CD4-positive, alpha-beta T cell (primary cell): ENCODE measurements around the gene SDK2. TPM values are rescaled to one million over a fixed set of nuclear protein-coding genes. Genes with fewer than 3 reads are reported as not detected.

ENCODE experiments used
- ATAC-seq: fragments of 200-7000 bp; cut with Tn5 transposase; one replicate; pipeline ENCODE4 v1.10.0; 2022; ENCODE audit warnings: mild to moderate bottlenecking; ENCODE audit not compliant: poor library complexity
- CTCF ChIA-PET: fragments of 350-600 bp; sonication (Branson Sonifier 250); formaldehyde crosslinking; loops from one replicate; lab custom pipeline; 2021; ENCODE audit warnings: antibody characterized with exemption, inconsistent platforms; lab: Charles Lee
- POLR2A ChIA-PET: fragments of 350-600 bp; sonication (Branson Sonifier 250); formaldehyde crosslinking; loops from one replicate; lab custom pipeline; 2021; ENCODE audit warnings: antibody characterized with exemption, inconsistent platforms; lab: Charles Lee
- DNase-seq, 14 experiments: peaks; one replicate each; pipeline ENCODE4 v3.0.0-alpha.2; 2013 to 2020; ENCODE audit warnings: mixed read lengths in 2 of 14
- H3K27ac ChIP-seq, 2 donors: one replicate each; pipeline versions ENCODE4 v1.5.1 to v1.7.0; 2013; ENCODE audit warnings: low read length in 2 of 2, low read depth in 1 of 2, mild to moderate bottlenecking in 1 of 2
- H3K27me3 ChIP-seq, 2 experiments: 1 replicate in 1 of 2; 2 replicates in 1 of 2; pipeline versions ENCODE4 v1.6.1 to v1.7.0; 2013; ENCODE audit warnings: low read length in 2 of 2, control low read depth in 1 of 2, mild to moderate bottlenecking in 1 of 2, moderate library complexity in 1 of 2; ENCODE audit not compliant: insufficient read depth in 2 of 2, control insufficient read depth in 1 of 2
- H3K36me3 ChIP-seq: one replicate; pipeline ENCODE4 v1.6.1; 2013; ENCODE audit warnings: low read length, control low read depth; ENCODE audit not compliant: insufficient read depth
- H3K4me1 ChIP-seq: one replicate; pipeline ENCODE4 v1.6.1; 2013; ENCODE audit warnings: low read length, control low read depth; ENCODE audit not compliant: insufficient read depth
- H3K4me3 ChIP-seq: one replicate; pipeline ENCODE4 v1.5.1; 2013; ENCODE audit warnings: mild to moderate bottlenecking, low read length, moderate library complexity
- H3K9me3 ChIP-seq, 2 experiments: 1 replicate in 1 of 2; 2 replicates in 1 of 2; pipeline versions ENCODE4 v1.6.1 to v1.7.0; 2013; ENCODE audit warnings: low read length in 2 of 2, mild to moderate bottlenecking in 2 of 2, control low read depth in 1 of 2, moderate library complexity in 1 of 2; ENCODE audit not compliant: control insufficient read depth in 1 of 2, insufficient read depth in 1 of 2
- H3K27ac Mint-ChIP-seq: one replicate; pipeline ENCODE4 v1.8.0; 2020; ENCODE audit warnings: mixed read lengths
- H3K27me3 Mint-ChIP-seq: one replicate; pipeline ENCODE4 v1.8.0; 2021; ENCODE audit warnings: mixed read lengths
- H3K36me3 Mint-ChIP-seq: one replicate; pipeline ENCODE4 v1.8.0; 2021; ENCODE audit warnings: low read depth, mixed read lengths
- H3K4me1 Mint-ChIP-seq: one replicate; pipeline ENCODE4 v1.8.0; 2021; ENCODE audit warnings: low read depth, mixed read lengths
- H3K4me3 Mint-ChIP-seq: one replicate; pipeline ENCODE4 v1.8.0; 2020; ENCODE audit warnings: mild to moderate bottlenecking, mixed read lengths
- H3K9me3 Mint-ChIP-seq: one replicate; pipeline ENCODE4 v1.8.0; 2020; ENCODE audit warnings: mixed read lengths
- intact Hi-C, 2 experiments: fragments of 100-400 bp; cut with DNase I in 1 of 2; cut with micrococcal nuclease in 1 of 2; formaldehyde crosslinking; loops; one replicate each; pipeline versions ENCODE4 v1.15.1 to v1.9.0; 2023 to 2025; cut with DNase I, micrococcal nuclease
- total RNA-seq, 174 experiments: library from RNA in 2 of 174; stranded (reverse) in 2 of 174; gene quantifications; one replicate each; pipeline ENCODE4 v1.2.3 and lab custom pipeline; 2021 to 2026
- TF ChIP-seq, protein P1 (sequence below): fragments of 200-600 bp; IDR thresholded peaks from one replicate; pipeline ENCODE4 v1.8.0; 2022; ENCODE audit warnings: antibody characterized with exemption, mild to moderate bottlenecking

Gene SDK2
- total RNA-seq, 2 experiments from 2014 or later = 8.1 to 8.2 TPM

DNA sequence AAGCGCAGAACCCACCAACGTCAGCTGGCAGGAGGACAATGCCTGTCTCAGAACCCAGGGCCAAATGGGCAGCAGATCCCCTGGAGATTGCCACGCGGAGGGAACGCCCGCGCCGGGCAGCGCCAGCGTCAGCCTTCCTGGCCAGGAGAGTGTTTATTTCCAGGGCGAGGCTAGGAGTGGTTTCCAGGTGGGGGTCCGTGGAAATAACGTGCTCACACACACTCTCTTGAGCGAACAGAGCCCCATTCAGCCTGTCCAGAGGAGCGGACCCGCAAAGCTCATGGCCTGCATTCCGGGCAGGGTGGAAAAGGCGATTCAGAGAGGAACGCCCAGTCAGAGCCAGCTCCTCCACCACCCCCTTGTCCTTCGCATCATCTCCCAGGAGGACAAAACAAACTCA lies 40.3 kb downstream of the SDK2 start:
- H3K27me3 Mint-ChIP-seq = no peaks in the 10 kb centered on the region
- Histone ChIP-seq H3K36me3 (no peaks in the 10 kb centered on the region), H3K9me3 (peaks cover 0 to 4% of the 10 kb centered on the region in 2 experiments), H3K27me3 (no peaks in the 10 kb centered on the region), H3K4me1 (no peaks in the 10 kb centered on the region), H3K27ac (no peak overlapping the region), H3K4me3 (no peak overlapping the region)
- H3K36me3 Mint-ChIP-seq = no peaks in the 10 kb centered on the region
- H3K27ac Mint-ChIP-seq = no peak overlapping the region
- H3K9me3 Mint-ChIP-seq = no peaks in the 10 kb centered on the region
- TF ChIP-seq, protein P1, sequence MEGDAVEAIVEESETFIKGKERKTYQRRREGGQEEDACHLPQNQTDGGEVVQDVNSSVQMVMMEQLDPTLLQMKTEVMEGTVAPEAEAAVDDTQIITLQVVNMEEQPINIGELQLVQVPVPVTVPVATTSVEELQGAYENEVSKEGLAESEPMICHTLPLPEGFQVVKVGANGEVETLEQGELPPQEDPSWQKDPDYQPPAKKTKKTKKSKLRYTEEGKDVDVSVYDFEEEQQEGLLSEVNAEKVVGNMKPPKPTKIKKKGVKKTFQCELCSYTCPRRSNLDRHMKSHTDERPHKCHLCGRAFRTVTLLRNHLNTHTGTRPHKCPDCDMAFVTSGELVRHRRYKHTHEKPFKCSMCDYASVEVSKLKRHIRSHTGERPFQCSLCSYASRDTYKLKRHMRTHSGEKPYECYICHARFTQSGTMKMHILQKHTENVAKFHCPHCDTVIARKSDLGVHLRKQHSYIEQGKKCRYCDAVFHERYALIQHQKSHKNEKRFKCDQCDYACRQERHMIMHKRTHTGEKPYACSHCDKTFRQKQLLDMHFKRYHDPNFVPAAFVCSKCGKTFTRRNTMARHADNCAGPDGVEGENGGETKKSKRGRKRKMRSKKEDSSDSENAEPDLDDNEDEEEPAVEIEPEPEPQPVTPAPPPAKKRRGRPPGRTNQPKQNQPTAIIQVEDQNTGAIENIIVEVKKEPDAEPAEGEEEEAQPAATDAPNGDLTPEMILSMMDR = no peak
- ChIA-PET CTCF (no interaction called here), POLR2A (no interaction called here)
- no peak for DNase-seq
- intact Hi-C loops = no loop called here
- peaks cover 4% of the 10 kb centered on the region for H3K4me1 Mint-ChIP-seq
- H3K4me3 Mint-ChIP-seq = no peak overlapping the region
- ATAC-seq = no peak

DNA sequence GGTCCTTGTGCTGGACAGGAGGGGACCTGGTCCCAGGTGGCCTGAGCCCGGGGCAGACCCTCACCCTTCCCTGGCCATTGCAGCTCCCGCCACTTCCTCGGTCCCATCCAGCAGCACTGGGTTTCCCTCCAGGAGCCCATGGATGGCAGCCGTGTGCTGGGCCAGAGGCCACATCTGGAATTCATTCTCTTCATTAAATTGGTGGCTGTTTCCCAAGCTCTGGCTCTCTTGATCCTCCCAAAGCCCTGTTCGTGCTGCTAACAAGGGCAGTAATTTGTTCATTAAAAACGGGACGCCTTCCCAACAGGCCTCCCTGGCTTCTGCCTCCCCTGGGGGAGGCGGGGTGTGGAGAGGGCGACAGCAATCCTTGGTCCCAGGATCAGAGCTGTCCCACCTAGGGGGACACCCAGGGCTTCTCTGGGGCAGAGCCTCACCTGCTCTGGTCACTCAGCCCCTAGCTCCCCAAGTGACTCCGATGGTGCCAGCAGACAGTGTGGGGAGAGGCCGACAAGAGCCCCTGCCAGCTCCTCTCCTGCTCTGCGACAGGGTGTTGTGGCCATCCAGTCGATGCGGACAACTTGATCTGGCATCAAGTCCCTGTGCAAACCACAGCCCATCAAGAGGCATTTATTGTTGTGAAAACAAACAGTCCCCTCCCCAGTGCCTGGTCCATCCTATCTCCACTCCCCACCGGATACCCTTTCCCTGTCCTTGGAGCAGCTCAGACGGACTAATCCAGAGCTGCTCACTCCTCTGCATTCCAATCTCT lies 44.0 kb downstream of the SDK2 start:
- Mint-ChIP-seq H3K27me3 (no peaks in the 10 kb centered on the region), H3K36me3 (no peaks in the 10 kb centered on the region), H3K27ac (no peak overlapping the region), H3K4me1 (peaks cover 24% of the 10 kb centered on the region), H3K9me3 (no peaks in the 10 kb centered on the region), H3K4me3 (no peak overlapping the region)
- Histone ChIP-seq H3K27me3 (no peaks in the 10 kb centered on the region), H3K36me3 (no peaks in the 10 kb centered on the region), H3K27ac (no peak overlapping the region), H3K4me3 (no peak overlapping the region), H3K9me3 (peaks cover 0 to 4% of the 10 kb centered on the region in 2 experiments), H3K4me1 (peaks cover 13% of the 10 kb centered on the region)
- POLR2A ChIA-PET = interaction anchor here (0.6 to 1.8 kb wide), 3 partner anchors 9 to 16 kb away, joined by 3 to 7 read pairs (median 6); no protein-coding TSS in a partner anchor
- intact Hi-C loops = no loop called here
- CTCF ChIA-PET = no interaction called here
- ATAC-seq (no peak), DNase-seq (no peak)
- TF ChIP-seq, protein P1 = no peak

DNA sequence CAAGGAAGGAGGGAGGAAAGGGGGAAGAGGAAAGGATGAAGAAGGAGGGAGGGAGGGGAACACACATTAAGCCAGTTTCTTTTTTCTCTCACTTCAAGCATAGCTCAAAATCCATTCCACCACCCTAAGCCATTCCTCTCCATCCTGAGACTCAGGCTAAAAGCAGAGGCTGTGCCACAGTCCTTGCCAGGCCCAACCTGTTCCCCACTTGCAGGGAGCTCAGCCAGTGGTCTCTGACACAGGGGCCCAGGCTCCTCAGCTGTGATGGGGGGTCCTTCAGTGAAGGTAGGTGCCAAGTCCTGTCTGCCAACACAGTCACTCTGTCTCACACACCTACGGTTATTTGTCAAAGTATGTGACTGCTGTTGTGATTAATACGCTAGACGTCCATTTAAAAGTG lies 44.6 kb downstream of the SDK2 start:
- DNase-seq (no peak), ATAC-seq (no peak)
- Mint-ChIP-seq H3K27ac (no peak overlapping the region), H3K36me3 (no peaks in the 10 kb centered on the region), H3K9me3 (no peaks in the 10 kb centered on the region), H3K4me3 (no peak overlapping the region), H3K27me3 (no peaks in the 10 kb centered on the region), H3K4me1 (peaks cover 27% of the 10 kb centered on the region)
- H3K4me1 ChIP-seq = peaks cover 20% of the 10 kb centered on the region
- peaks cover 0 to 4% of the 10 kb centered on the region in 2 experiments for H3K9me3 ChIP-seq
- TF ChIP-seq, protein P1 = no peak
- CTCF ChIA-PET = no interaction called here
- POLR2A ChIA-PET = interaction anchor here (0.6 to 1.8 kb wide), 3 partner anchors 8 to 15 kb away, joined by 3 to 7 read pairs (median 6); no protein-coding TSS in a partner anchor
- no peak overlapping the region for H3K27ac ChIP-seq
- H3K36me3 ChIP-seq = no peaks in the 10 kb centered on the region
- no peaks in the 10 kb centered on the region for H3K27me3 ChIP-seq
- H3K4me3 ChIP-seq = no peak overlapping the region
- intact Hi-C loops = loop anchor here in 1 of 2 experiments (10.0 kb wide), 1 partner anchor 55 kb away; no protein-coding TSS in a partner anchor
